H9 (cell line): ENCODE results near the gene PDZD4. TPM values are rescaled to one million over a fixed set of nuclear protein-coding genes. Genes with fewer than 3 reads are reported as not detected.

ENCODE experiments used
- DNase-seq: peaks from one replicate; pipeline ENCODE4 v3.0.0-alpha.2; 2017
- H2AFZ ChIP-seq: one replicate; pipeline ENCODE4 v1.6.1; 2013; ENCODE audit warnings: mild to moderate bottlenecking, low read length, control low read depth, moderate library complexity
- H2AK5ac ChIP-seq: 2 replicates; pipeline ENCODE4 v1.6.1; 2013; ENCODE audit warnings: low read length, control low read depth, mixed read lengths; ENCODE audit not compliant: insufficient read length
- H2BK120ac ChIP-seq: one replicate; pipeline ENCODE4 v1.6.1; 2013; ENCODE audit warnings: low read depth, mild to moderate bottlenecking, low read length, control low read depth, inconsistent platforms; ENCODE audit not compliant: poor library complexity, severe bottlenecking
- H2BK12ac ChIP-seq: 2 replicates; pipeline ENCODE4 v1.6.1; 2013; ENCODE audit warnings: low read length, control low read depth, mixed read lengths, low read depth; ENCODE audit not compliant: insufficient read length
- H2BK15ac ChIP-seq: 2 replicates; pipeline ENCODE4 v1.6.1; 2013; ENCODE audit warnings: low read depth, low read length, control low read depth
- H2BK20ac ChIP-seq: one replicate; pipeline ENCODE4 v1.6.1; 2013; ENCODE audit warnings: low read depth, mild to moderate bottlenecking, low read length, control low read depth, inconsistent platforms; ENCODE audit not compliant: poor library complexity, severe bottlenecking
- H2BK5ac ChIP-seq: 2 replicates; pipeline ENCODE4 v1.6.1; 2013; ENCODE audit warnings: low read length, control low read depth, mixed read lengths; ENCODE audit not compliant: insufficient read length
- H3K14ac ChIP-seq: 2 replicates; pipeline ENCODE4 v1.6.1; 2013; ENCODE audit warnings: low read length, control low read depth; ENCODE audit not compliant: insufficient read depth
- H3K18ac ChIP-seq: 2 replicates; pipeline ENCODE4 v1.6.1; 2013; ENCODE audit warnings: low read depth, mild to moderate bottlenecking, mixed read lengths, low read length, control low read depth; ENCODE audit not compliant: insufficient read length
- H3K23ac ChIP-seq: 2 replicates; pipeline ENCODE4 v1.6.1; 2013; ENCODE audit warnings: low read length, control low read depth, mixed read lengths, low read depth; ENCODE audit not compliant: insufficient read length
- H3K23me2 ChIP-seq: 2 replicates; pipeline ENCODE4 v1.6.1; 2013; ENCODE audit warnings: low read depth, mild to moderate bottlenecking, mixed read lengths, low read length, control low read depth; ENCODE audit not compliant: insufficient read length, poor library complexity, severe bottlenecking
- H3K27ac ChIP-seq: 2 replicates; pipeline ENCODE4 v1.5.1; 2013; ENCODE audit warnings: low read length, control low read depth, mixed read lengths, low read depth; ENCODE audit not compliant: insufficient read length
- H3K27me3 ChIP-seq: 2 replicates; pipeline ENCODE4 v1.6.1; 2013; ENCODE audit warnings: low read length, control low read depth, inconsistent platforms; ENCODE audit not compliant: insufficient read depth
- H3K4ac ChIP-seq: 2 replicates; pipeline ENCODE4 v1.6.1; 2013; ENCODE audit warnings: low read depth, mild to moderate bottlenecking, control low read depth, inconsistent platforms, low read length, moderate library complexity
- H3K4me1 ChIP-seq: 2 replicates; pipeline ENCODE4 v1.6.1; 2013; ENCODE audit warnings: low read length, control low read depth, inconsistent platforms; ENCODE audit not compliant: insufficient read depth
- H3K4me2 ChIP-seq: 2 replicates; pipeline ENCODE4 v1.6.1; 2013; ENCODE audit warnings: low read length, control low read depth, mixed read lengths; ENCODE audit not compliant: insufficient read length, insufficient read depth
- H3K56ac ChIP-seq: 2 replicates; pipeline ENCODE4 v1.6.1; 2013; ENCODE audit warnings: low read depth, mild to moderate bottlenecking, mixed read lengths, low read length, control low read depth; ENCODE audit not compliant: insufficient read length
- H3K79me1 ChIP-seq: 2 replicates; pipeline ENCODE4 v1.6.1; 2013; ENCODE audit warnings: low read depth, mild to moderate bottlenecking, moderate library complexity, low read length, control low read depth, inconsistent platforms; ENCODE audit not compliant: insufficient read depth, poor library complexity, severe bottlenecking
- H3K79me2 ChIP-seq: 2 replicates; pipeline ENCODE4 v1.6.1; 2013; ENCODE audit warnings: low read length, control low read depth, inconsistent platforms; ENCODE audit not compliant: insufficient read depth
- H3K9ac ChIP-seq: 2 replicates; pipeline ENCODE4 v1.6.1; 2013; ENCODE audit warnings: low read length, control low read depth, mixed read lengths; ENCODE audit not compliant: insufficient read length; ENCODE audit errors: extremely low read depth
- H3K9me3 ChIP-seq: one replicate; pipeline ENCODE4 v1.6.1; 2013; ENCODE audit warnings: low read depth, low read length, inconsistent platforms; ENCODE audit not compliant: control insufficient read depth
- H3T11ph ChIP-seq: one replicate; pipeline ENCODE4 v1.6.1; 2013; ENCODE audit warnings: mild to moderate bottlenecking, low read length, control low read depth, inconsistent platforms
- H4K20me1 ChIP-seq: one replicate; pipeline ENCODE4 v1.6.1; 2013; ENCODE audit not compliant: control insufficient read depth, insufficient read length, insufficient read depth
- H4K5ac ChIP-seq: 2 replicates; pipeline ENCODE4 v1.6.1; 2013; ENCODE audit warnings: low read depth, mild to moderate bottlenecking, mixed read lengths, low read length, control low read depth; ENCODE audit not compliant: insufficient read length
- H4K8ac ChIP-seq: replicated peaks from 2 replicates; pipeline ENCODE4 v1.6.1; 2013; ENCODE audit warnings: low read length, control low read depth, mixed read lengths, low read depth; ENCODE audit not compliant: insufficient read length
- H4K91ac ChIP-seq: 2 replicates; pipeline ENCODE4 v1.6.1; 2013; ENCODE audit warnings: low read depth, mild to moderate bottlenecking, moderate library complexity, mixed read lengths, low read length, control low read depth; ENCODE audit not compliant: insufficient read length
- H3K27ac Mint-ChIP-seq, 3 experiments: 2 replicates in 2 of 3; 3 replicates in 1 of 3; pipeline ENCODE4 v1.8.0; 2020 to 2021; ENCODE audit warnings: mixed read lengths in 3 of 3, mild to moderate bottlenecking in 1 of 3, moderate library complexity in 1 of 3
- H3K27me3 Mint-ChIP-seq: 2 replicates; pipeline ENCODE4 v1.8.0; 2021; ENCODE audit warnings: low read depth, mild to moderate bottlenecking, moderate library complexity, mixed read lengths
- H3K36me3 Mint-ChIP-seq, 3 experiments: 2 replicates in 2 of 3; 3 replicates in 1 of 3; pipeline ENCODE4 v1.8.0; 2020 to 2021; ENCODE audit warnings: low read depth in 3 of 3, mixed read lengths in 3 of 3; ENCODE audit not compliant: insufficient read depth in 1 of 3
- H3K4me1 Mint-ChIP-seq, 2 experiments: 2 replicates each; pipeline ENCODE4 v1.8.0; 2020; ENCODE audit warnings: mixed read lengths in 2 of 2
- H3K4me3 Mint-ChIP-seq, 2 experiments: 2 replicates in 1 of 2; 3 replicates in 1 of 2; pipeline ENCODE4 v1.8.0; 2020 to 2021; ENCODE audit warnings: mild to moderate bottlenecking in 2 of 2, mixed read lengths in 2 of 2, moderate library complexity in 1 of 2
- H3K9me3 Mint-ChIP-seq, 2 experiments: 2 replicates in 1 of 2; 3 replicates in 1 of 2; pipeline ENCODE4 v1.8.0; 2020; ENCODE audit warnings: mild to moderate bottlenecking in 2 of 2, mixed read lengths in 2 of 2, moderate library complexity in 1 of 2
- CTCF ChIP-seq: fragments of 200-600 bp; sonication (generic); conservative IDR thresholded peaks from 3 replicates; pipeline ENCODE4 v1.8.0; 2021; ENCODE audit warnings: antibody characterized with exemption, mild to moderate bottlenecking
- WGBS: extraction: QIAGEN DNeasy Blood & Tissue Kit; methylation state at CpG from one replicate; pipeline ENCODE4 v1.1.7; 2013; ENCODE audit warnings: missing lambda C conversion rate, low lambda C conversion rate, mixed read lengths; ENCODE audit not compliant: insufficient read length; ENCODE audit errors: extremely low coverage; 5-methylcytosine and 5-hydroxymethylcytosine counted together
- total RNA-seq: library from RNA; stranded (reverse); gene quantifications from 2 replicates; pipeline ENCODE4 v1.2.1, GENCODE V29; 2021

The PDZD4 gene
- total RNA-seq, 1 experiment from 2014 or later, result 110 TPM

- H3K4ac ChIP-seq, result no peak overlapping the region
- no peaks in the 10 kb centered on the region for H3K79me1 ChIP-seq
- H4K8ac ChIP-seq, result no peak overlapping the region
- peaks cover 15 to 24% (median 17%) of the 10 kb centered on the region in 3 experiments for H3K36me3 Mint-ChIP-seq
- H3K23ac ChIP-seq, result no peak overlapping the region
- H3K9me3 ChIP-seq, result peaks cover 10% of the 10 kb centered on the region
- H3K79me2 ChIP-seq, result peaks cover 45% of the 10 kb centered on the region; the same call in 1 of the 2 replicates
- no peak overlapping the region for H3K18ac ChIP-seq
- no peak for TF ChIP-seq CTCF
- H3K9ac ChIP-seq, result no peak overlapping the region
- H3K27ac Mint-ChIP-seq, result peak overlapping the region in 1 of 3 experiments; percentile 31; a peak in 1 of 7 replicates
- H3K4me1 Mint-ChIP-seq, result peaks cover 36 to 39% of the 10 kb centered on the region in 2 experiments
- H3K27ac ChIP-seq, result no peak overlapping the region
- no peak overlapping the region for H2BK5ac ChIP-seq
- no peaks in the 10 kb centered on the region; the same call in 1 of the 2 replicates for H3K27me3 Mint-ChIP-seq
- peaks cover 3% of the 10 kb centered on the region; the same call in 1 of the 2 replicates for H3K4me1 ChIP-seq
- H3K23me2 ChIP-seq, result peaks cover 5% of the 10 kb centered on the region
- no CpG with 5 or more reads among the region's 8 CpGs for WGBS
- H3K56ac ChIP-seq, result no peak overlapping the region
- H4K5ac ChIP-seq, result no peak overlapping the region
- no peaks in the 10 kb centered on the region for H4K20me1 ChIP-seq
- no peak overlapping the region for H2BK12ac ChIP-seq
- peaks cover 61 to 73% of the 10 kb centered on the region in 2 experiments for H3K9me3 Mint-ChIP-seq
- H2AK5ac ChIP-seq, result no peak overlapping the region
- no peak overlapping the region for H2BK20ac ChIP-seq
- no peak overlapping the region for H3T11ph ChIP-seq
- H2BK15ac ChIP-seq, result no peak overlapping the region
- DNase-seq, result no peak
- H2AFZ ChIP-seq, result no peak overlapping the region
- H3K4me3 Mint-ChIP-seq, result peak overlapping the region in 1 of 2 experiments; percentile 32; a peak in 1 of 5 replicates
- H3K4me2 ChIP-seq, result no peak overlapping the region
- no peak overlapping the region for H3K14ac ChIP-seq
- no peak overlapping the region for H2BK120ac ChIP-seq
- H3K27me3 ChIP-seq, result no peaks in the 10 kb centered on the region
- no peak overlapping the region for H4K91ac ChIP-seq
Measured at GRCh38 chrX:153825042-153825441, 5.3 kb downstream of the PDZD4 start.
